ENCODE measurements around the gene RNF40. TPM values are rescaled to one million over a fixed set of nuclear protein-coding genes. Genes with fewer than 3 reads are reported as not detected.

The RNF40 gene
- polyA plus RNA-seq, 1 donor from 2014 or later = 85.2 TPM

- Histone ChIP-seq H3F3A (ENCODE audit: insufficient read depth, low read length, poor library complexity, severe bottlenecking) (no peaks in the 10 kb centered on the region), H2AFZ (ENCODE audit: low read depth, low read length) (no peak overlapping the region), H4K20me1 (ENCODE audit: insufficient read depth) (no peaks in the 10 kb centered on the region), H3K36me3 (ENCODE audit: insufficient read depth, low read length) (no peaks in the 10 kb centered on the region), H3K9ac (ENCODE audit: low read length) (no peak overlapping the region), H3K9me3 (ENCODE audit: low read length) (no peaks in the 10 kb centered on the region), H3K4me2 (ENCODE audit: low read length) (no peak overlapping the region), H3K79me2 (replicated peaks; ENCODE audit: insufficient read depth, low read length) (no peaks in the 10 kb centered on the region), H3K9me2 (ENCODE audit: insufficient read depth, low read length) (no peaks in the 10 kb centered on the region), H3K27ac (ENCODE audit: low read length) (no peak overlapping the region), H3K4me3 (ENCODE audit: low read length) (no peak overlapping the region), H3K27me3 (ENCODE audit: insufficient read depth, low read depth, low read length) (no peaks in the 10 kb centered on the region)
- TF ChIP-seq TAF1 (IDR thresholded peaks at IDR 0.05; ENCODE audit: low read depth) (no peak), POLR2AphosphoS5 (IDR thresholded peaks at IDR 0.05) (no peak), EP300 (conservative IDR thresholded peaks at IDR 0.05; ENCODE audit: poor library complexity, severe bottlenecking) (no peak), SMC3 (conservative IDR thresholded peaks at IDR 0.05; ENCODE audit: poor library complexity) (no peak), MXI1 (conservative IDR thresholded peaks at IDR 0.05; ENCODE audit: poor library complexity, severe bottlenecking) (no peak), RAD21 (conservative IDR thresholded peaks at IDR 0.05) (no peak), EZH2 (IDR thresholded peaks at IDR 0.05; ENCODE audit: borderline replicate concordance, insufficient read depth, low read length, poor library complexity, severe bottlenecking) (no peak)
- TF ChIP-seq, protein P1, sequence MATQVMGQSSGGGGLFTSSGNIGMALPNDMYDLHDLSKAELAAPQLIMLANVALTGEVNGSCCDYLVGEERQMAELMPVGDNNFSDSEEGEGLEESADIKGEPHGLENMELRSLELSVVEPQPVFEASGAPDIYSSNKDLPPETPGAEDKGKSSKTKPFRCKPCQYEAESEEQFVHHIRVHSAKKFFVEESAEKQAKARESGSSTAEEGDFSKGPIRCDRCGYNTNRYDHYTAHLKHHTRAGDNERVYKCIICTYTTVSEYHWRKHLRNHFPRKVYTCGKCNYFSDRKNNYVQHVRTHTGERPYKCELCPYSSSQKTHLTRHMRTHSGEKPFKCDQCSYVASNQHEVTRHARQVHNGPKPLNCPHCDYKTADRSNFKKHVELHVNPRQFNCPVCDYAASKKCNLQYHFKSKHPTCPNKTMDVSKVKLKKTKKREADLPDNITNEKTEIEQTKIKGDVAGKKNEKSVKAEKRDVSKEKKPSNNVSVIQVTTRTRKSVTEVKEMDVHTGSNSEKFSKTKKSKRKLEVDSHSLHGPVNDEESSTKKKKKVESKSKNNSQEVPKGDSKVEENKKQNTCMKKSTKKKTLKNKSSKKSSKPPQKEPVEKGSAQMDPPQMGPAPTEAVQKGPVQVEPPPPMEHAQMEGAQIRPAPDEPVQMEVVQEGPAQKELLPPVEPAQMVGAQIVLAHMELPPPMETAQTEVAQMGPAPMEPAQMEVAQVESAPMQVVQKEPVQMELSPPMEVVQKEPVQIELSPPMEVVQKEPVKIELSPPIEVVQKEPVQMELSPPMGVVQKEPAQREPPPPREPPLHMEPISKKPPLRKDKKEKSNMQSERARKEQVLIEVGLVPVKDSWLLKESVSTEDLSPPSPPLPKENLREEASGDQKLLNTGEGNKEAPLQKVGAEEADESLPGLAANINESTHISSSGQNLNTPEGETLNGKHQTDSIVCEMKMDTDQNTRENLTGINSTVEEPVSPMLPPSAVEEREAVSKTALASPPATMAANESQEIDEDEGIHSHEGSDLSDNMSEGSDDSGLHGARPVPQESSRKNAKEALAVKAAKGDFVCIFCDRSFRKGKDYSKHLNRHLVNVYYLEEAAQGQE (IDR thresholded peaks at IDR 0.05; ENCODE audit: borderline replicate concordance) = no peak
- TF ChIP-seq, protein P2, sequence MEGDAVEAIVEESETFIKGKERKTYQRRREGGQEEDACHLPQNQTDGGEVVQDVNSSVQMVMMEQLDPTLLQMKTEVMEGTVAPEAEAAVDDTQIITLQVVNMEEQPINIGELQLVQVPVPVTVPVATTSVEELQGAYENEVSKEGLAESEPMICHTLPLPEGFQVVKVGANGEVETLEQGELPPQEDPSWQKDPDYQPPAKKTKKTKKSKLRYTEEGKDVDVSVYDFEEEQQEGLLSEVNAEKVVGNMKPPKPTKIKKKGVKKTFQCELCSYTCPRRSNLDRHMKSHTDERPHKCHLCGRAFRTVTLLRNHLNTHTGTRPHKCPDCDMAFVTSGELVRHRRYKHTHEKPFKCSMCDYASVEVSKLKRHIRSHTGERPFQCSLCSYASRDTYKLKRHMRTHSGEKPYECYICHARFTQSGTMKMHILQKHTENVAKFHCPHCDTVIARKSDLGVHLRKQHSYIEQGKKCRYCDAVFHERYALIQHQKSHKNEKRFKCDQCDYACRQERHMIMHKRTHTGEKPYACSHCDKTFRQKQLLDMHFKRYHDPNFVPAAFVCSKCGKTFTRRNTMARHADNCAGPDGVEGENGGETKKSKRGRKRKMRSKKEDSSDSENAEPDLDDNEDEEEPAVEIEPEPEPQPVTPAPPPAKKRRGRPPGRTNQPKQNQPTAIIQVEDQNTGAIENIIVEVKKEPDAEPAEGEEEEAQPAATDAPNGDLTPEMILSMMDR (IDR thresholded peaks at IDR 0.05; ENCODE audit: poor library complexity, severe bottlenecking) = no peak
These were observed 41.0 kb upstream of the RNF40 start for GRCh38 chr16:30721167-30721566.

- Histone ChIP-seq H3K79me2 (replicated peaks; ENCODE audit: insufficient read depth, low read length) (no peaks in the 10 kb centered on the region), H3K4me3 (ENCODE audit: low read length) (no peak overlapping the region), H3K27ac (ENCODE audit: low read length) (no peak overlapping the region), H3K27me3 (ENCODE audit: insufficient read depth, low read depth, low read length) (no peaks in the 10 kb centered on the region), H3K36me3 (ENCODE audit: insufficient read depth, low read length) (no peaks in the 10 kb centered on the region), H3F3A (ENCODE audit: insufficient read depth, low read length, poor library complexity, severe bottlenecking) (no peaks in the 10 kb centered on the region), H3K9me2 (ENCODE audit: insufficient read depth, low read length) (no peaks in the 10 kb centered on the region), H3K9me3 (ENCODE audit: low read length) (no peaks in the 10 kb centered on the region), H3K9ac (ENCODE audit: low read length) (no peak overlapping the region), H4K20me1 (ENCODE audit: insufficient read depth) (no peaks in the 10 kb centered on the region), H2AFZ (ENCODE audit: low read depth, low read length) (no peak overlapping the region), H3K4me2 (ENCODE audit: low read length) (no peak overlapping the region)
- TF ChIP-seq, protein P1 (IDR thresholded peaks at IDR 0.05; ENCODE audit: borderline replicate concordance) = no peak
- TF ChIP-seq MXI1 (conservative IDR thresholded peaks at IDR 0.05; ENCODE audit: poor library complexity, severe bottlenecking) = no peak
- TF ChIP-seq SMC3 (conservative IDR thresholded peaks at IDR 0.05; ENCODE audit: poor library complexity) = no peak
These were observed 40.5 kb upstream of the RNF40 start for GRCh38 chr16:30721606-30722005.
